Subcutaneous adipose tissue (tissue), 4 donors: Measurements from ENCODE around the gene EPB41L4B. TPM values are rescaled to one million over a fixed set of nuclear protein-coding genes. Genes with fewer than 3 reads are reported as not detected.

Experiments
- total RNA-seq, 4 donors: library from RNA; depleted of rRNA; stranded (reverse); fragments of >200 nt; gene quantifications; one replicate each; pipeline ENCODE4 v1.1.0, GENCODE V29; 2016
- TF ChIP-seq, protein P1 (sequence below): fragments of 450-650 bp; IDR thresholded peaks from one replicate; pipeline ENCODE4 v1.5.1; 2016; ENCODE audit warnings: low read depth, mild to moderate bottlenecking, control low read depth, antibody characterized with exemption, moderate library complexity

The EPB41L4B gene
- total RNA-seq, 4 donors from 2014 or later, result 30.8 to 117 (median 64.7) TPM

DNA sequence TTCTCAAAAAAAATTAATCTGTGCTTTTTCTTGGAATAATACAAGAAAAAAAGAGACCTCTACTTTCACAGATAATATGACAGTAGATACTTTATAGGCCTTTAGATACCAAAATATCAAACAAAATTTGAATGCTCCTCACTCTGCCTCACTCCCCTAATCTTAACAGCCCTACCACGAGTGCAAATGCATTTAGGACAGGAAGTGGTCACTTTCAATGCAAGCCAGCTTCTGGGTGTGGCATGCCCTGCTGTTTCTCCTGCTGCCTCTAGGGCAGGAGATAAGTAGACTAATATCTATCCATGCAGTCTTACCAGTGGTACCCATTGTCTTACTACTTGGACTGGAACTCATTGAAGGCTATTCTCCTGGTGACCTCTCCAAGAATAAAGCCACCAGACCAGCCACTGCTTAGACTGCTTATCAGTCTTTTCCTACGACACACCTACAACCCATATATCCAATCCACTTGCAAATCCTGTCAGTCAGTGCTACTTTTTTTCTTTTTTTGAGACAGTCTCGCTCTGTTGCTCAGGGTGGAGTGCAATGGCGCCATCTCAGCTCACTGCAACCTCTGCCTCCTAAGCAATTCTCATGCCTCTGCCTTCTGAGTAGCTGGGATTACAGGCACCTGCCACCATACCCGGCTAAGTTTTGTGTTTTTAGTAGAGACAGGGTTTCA is 176.8 kb downstream of the EPB41L4B start:
- TF ChIP-seq, protein P1, sequence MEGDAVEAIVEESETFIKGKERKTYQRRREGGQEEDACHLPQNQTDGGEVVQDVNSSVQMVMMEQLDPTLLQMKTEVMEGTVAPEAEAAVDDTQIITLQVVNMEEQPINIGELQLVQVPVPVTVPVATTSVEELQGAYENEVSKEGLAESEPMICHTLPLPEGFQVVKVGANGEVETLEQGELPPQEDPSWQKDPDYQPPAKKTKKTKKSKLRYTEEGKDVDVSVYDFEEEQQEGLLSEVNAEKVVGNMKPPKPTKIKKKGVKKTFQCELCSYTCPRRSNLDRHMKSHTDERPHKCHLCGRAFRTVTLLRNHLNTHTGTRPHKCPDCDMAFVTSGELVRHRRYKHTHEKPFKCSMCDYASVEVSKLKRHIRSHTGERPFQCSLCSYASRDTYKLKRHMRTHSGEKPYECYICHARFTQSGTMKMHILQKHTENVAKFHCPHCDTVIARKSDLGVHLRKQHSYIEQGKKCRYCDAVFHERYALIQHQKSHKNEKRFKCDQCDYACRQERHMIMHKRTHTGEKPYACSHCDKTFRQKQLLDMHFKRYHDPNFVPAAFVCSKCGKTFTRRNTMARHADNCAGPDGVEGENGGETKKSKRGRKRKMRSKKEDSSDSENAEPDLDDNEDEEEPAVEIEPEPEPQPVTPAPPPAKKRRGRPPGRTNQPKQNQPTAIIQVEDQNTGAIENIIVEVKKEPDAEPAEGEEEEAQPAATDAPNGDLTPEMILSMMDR, result no peak

- TF ChIP-seq, protein P1, result no peak
Measured at GRCh38 chr9:109141375-109141774, 179.5 kb downstream of the EPB41L4B start.

DNA sequence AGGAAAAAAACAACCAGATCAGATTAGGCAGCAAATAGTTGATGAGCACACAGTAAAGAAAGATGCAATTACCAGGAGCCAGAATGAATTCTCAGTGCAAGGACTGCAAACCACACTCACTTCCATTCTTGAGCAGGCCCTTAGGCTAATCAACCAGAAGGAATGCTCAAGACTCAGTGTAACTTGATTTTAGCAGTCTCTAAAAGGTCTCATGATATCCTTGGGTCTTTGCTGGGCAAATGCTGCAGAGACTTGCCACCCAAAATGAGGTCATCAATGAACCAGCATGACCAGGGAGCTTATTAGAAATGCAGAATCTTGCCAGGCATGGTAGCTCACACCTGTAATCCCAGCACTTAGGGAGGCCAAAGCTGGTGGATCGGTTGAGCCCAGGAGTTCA is 181.0 kb downstream of the EPB41L4B start:
- TF ChIP-seq, protein P1, result no peak

DNA sequence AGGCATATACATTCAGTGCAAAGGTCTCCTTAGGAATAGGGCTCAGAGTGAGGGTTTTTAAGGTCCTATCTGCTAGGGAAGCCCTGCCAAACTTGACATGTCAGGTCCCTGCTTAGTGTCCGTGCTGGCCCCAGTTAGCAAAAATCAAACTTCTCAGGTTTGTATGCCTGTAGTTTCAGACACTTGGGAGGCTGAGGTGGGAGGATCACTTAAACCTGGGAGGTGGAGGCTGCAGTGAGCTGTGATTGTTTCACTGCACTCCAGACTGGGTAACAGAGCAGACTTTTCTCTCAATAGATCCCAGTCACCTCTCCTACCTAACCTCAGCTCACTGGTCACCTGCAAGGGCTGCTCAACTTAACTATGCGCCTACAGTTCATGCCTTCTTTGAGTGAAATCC is 182.4 kb downstream of the EPB41L4B start:
- TF ChIP-seq, protein P1, result no peak

DNA sequence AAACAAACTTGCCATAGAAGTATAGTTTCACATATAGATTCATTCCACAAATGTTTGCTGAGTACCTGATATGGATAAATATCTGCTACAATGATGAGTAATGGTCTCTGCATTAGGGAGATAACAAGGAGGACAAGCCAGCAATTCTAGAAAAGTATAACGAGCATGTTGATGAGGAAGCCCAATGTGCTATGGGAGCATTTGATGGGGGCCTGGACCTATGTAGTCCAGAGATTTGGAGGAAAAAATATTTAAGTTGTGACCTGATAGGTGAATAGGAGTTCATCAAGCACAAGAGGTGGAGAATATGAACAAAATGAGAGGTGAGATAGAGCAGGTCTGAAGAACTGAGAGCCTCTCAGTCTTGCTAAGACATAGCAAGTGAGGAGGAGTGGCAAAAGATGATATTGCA is 186.7 kb downstream of the EPB41L4B start:
- TF ChIP-seq, protein P1, result no peak

GRCh38 chr9:109133533-109133932 is 187.3 kb downstream of the EPB41L4B start:
- TF ChIP-seq, protein P1, result no peak

DNA sequence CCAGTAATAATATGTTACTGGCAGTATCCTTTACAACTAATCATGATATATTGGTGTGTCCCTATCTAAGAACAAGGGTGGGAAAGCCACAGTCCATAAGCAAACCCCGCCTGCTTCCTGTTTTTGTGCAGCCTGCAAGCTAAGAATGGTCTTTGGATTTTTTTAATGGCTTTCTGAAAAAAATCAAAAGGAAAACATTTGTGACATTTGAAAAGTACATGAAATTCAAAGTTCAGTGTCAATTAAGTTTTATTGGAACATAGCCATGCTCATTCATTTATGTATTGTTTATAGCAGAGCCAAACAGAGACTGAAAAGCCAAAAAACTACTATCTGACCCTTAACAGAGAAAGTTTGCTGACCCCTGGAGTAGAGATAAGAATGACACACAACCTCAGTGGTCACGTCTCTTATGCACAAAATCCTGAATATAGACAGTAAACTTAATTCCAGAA is 188.3 kb downstream of the EPB41L4B start:
- TF ChIP-seq, protein P1, result no peak
